Neural cell (in vitro differentiated cells): Measurements from ENCODE around the gene SLC25A48. TPM values are rescaled to one million over a fixed set of nuclear protein-coding genes. Genes with fewer than 3 reads are reported as not detected.

Experiments
- H2AFZ ChIP-seq: fragments of 200-600, 300-800 bp; sonication (generic), shearing (Covaris generic); 2 replicates; pipeline ENCODE4 v1.6.0; 2014; ENCODE audit warnings: low read depth, mild to moderate bottlenecking, antibody characterized with exemption, low read length, moderate library complexity
- H3F3A ChIP-seq: fragments of 200-600 bp; shearing (Covaris generic); 2 replicates; pipeline ENCODE4 v1.6.1; 2016; ENCODE audit warnings: mild to moderate bottlenecking, moderate library complexity, mixed read lengths, antibody characterized with exemption, low read length; ENCODE audit not compliant: insufficient read depth, poor library complexity, severe bottlenecking
- H3K27ac ChIP-seq: fragments of 200-600, 300-800 bp; sonication (generic), shearing (Covaris generic); 2 replicates; pipeline ENCODE4 v1.5.1; 2014; ENCODE audit warnings: mild to moderate bottlenecking, low read length, moderate library complexity
- H3K27me3 ChIP-seq: fragments of 300-800, 200-600 bp; sonication (generic), shearing (Covaris generic); 2 replicates; pipeline ENCODE4 v1.6.0; 2014; ENCODE audit warnings: mild to moderate bottlenecking, low read depth, low read length, moderate library complexity; ENCODE audit not compliant: insufficient read depth
- H3K36me3 ChIP-seq: fragments of 300-800, 200-600 bp; sonication (generic), shearing (Covaris generic); 2 replicates; pipeline ENCODE4 v1.5.1; 2014; ENCODE audit warnings: mild to moderate bottlenecking, antibody characterized with exemption, low read length, moderate library complexity; ENCODE audit not compliant: insufficient read depth
- H3K4me2 ChIP-seq: fragments of 300-800, 200-600 bp; sonication (generic), shearing (Covaris generic); 2 replicates; pipeline ENCODE4 v1.6.0; 2014; ENCODE audit warnings: mild to moderate bottlenecking, low read length
- H3K4me3 ChIP-seq: fragments of 300-800, 200-600 bp; sonication (generic), shearing (Covaris generic); 2 replicates; pipeline ENCODE4 v1.5.1; 2014; ENCODE audit warnings: mild to moderate bottlenecking, low read length, moderate library complexity
- H3K79me2 ChIP-seq: fragments of 200-600 bp; shearing (Covaris generic); replicated peaks from 2 replicates; pipeline ENCODE4 v1.6.0; 2014; ENCODE audit warnings: mild to moderate bottlenecking, low read length, moderate library complexity; ENCODE audit not compliant: insufficient read depth
- H3K9ac ChIP-seq: fragments of 300-800, 200-600 bp; sonication (generic), shearing (Covaris generic); 2 replicates; pipeline ENCODE4 v1.6.1; 2016; ENCODE audit warnings: mild to moderate bottlenecking, low read length, mixed read lengths
- H3K9me2 ChIP-seq: fragments of 200-600 bp; shearing (Covaris generic); 2 replicates; pipeline ENCODE4 v1.6.1; 2016; ENCODE audit warnings: mild to moderate bottlenecking, low read length, mixed read lengths; ENCODE audit not compliant: insufficient read depth
- H3K9me3 ChIP-seq: fragments of 200-600, 300-800 bp; sonication (generic), shearing (Covaris generic); 2 replicates; pipeline ENCODE4 v1.6.1; 2016; ENCODE audit warnings: mild to moderate bottlenecking, mixed run types, low read length, moderate library complexity, mixed read lengths
- H4K20me1 ChIP-seq: fragments of 200-600 bp; shearing (Covaris generic); 2 replicates; pipeline ENCODE4 v1.6.1; 2016; ENCODE audit warnings: mild to moderate bottlenecking, mixed run types; ENCODE audit not compliant: insufficient read depth
- CTCF ChIP-seq: fragments of 450-650 bp; IDR thresholded peaks from 2 replicates; pipeline ENCODE4 v1.5.1; 2014; ENCODE audit warnings: antibody characterized with exemption, mild to moderate bottlenecking, moderate library complexity; ENCODE audit not compliant: poor library complexity, severe bottlenecking
- EP300 ChIP-seq: fragments of 450-650 bp; conservative IDR thresholded peaks from 2 replicates; pipeline ENCODE4 v1.6.1; 2014; ENCODE audit warnings: antibody characterized with exemption, mild to moderate bottlenecking, moderate library complexity; ENCODE audit not compliant: poor library complexity, severe bottlenecking
- EZH2 ChIP-seq: fragments of 200-600, 300-800 bp; shearing (Covaris generic), sonication (generic); IDR thresholded peaks from 2 replicates; pipeline ENCODE4 v1.6.1; 2014; ENCODE audit warnings: antibody characterized with exemption, low read length, borderline replicate concordance, mild to moderate bottlenecking; ENCODE audit not compliant: insufficient read depth, poor library complexity, severe bottlenecking
- MXI1 ChIP-seq: fragments of 450-650 bp; conservative IDR thresholded peaks from 2 replicates; pipeline ENCODE4 v1.6.1; 2014; ENCODE audit warnings: antibody characterized with exemption, mild to moderate bottlenecking; ENCODE audit not compliant: poor library complexity, severe bottlenecking
- POLR2AphosphoS5 ChIP-seq: IDR thresholded peaks from 2 replicates; pipeline ENCODE4 v1.6.1; 2012
- RAD21 ChIP-seq: fragments of 450-650 bp; conservative IDR thresholded peaks from 2 replicates; pipeline ENCODE4 v1.6.1; 2014; ENCODE audit warnings: antibody characterized with exemption, mild to moderate bottlenecking, moderate library complexity
- REST ChIP-seq: IDR thresholded peaks from 2 replicates; pipeline ENCODE4 v1.6.1; 2012; ENCODE audit warnings: borderline replicate concordance
- SMC3 ChIP-seq: fragments of 450-650 bp; conservative IDR thresholded peaks from 2 replicates; pipeline ENCODE4 v1.6.1; 2014; ENCODE audit warnings: antibody characterized with exemption, mild to moderate bottlenecking, moderate library complexity; ENCODE audit not compliant: poor library complexity
- TAF1 ChIP-seq: IDR thresholded peaks from 2 replicates; pipeline ENCODE4 v1.6.1; 2012; ENCODE audit warnings: low read depth
- polyA plus RNA-seq: library from polyadenylated mRNA; depleted of rRNA; stranded (reverse); fragments of >200 nt; gene quantifications from 2 replicates; pipeline ENCODE4 v1.2.3, GENCODE V29; 2014

SLC25A48 gene
- polyA plus RNA-seq, 1 donor from 2014 or later: 1.0 TPM

GRCh38 chr5:135832941-135833920, 1.2 kb upstream of the SLC25A48 start:
- TF ChIP-seq EP300 (no peak), SMC3 (no peak), RAD21 (no peak), EZH2 (no peak), CTCF (no peak)
- H3K4me2 ChIP-seq: no peak overlapping the region
- no peak overlapping the region for H3K4me3 ChIP-seq
- peaks cover 51% of the 10 kb centered on the region for H3K27me3 ChIP-seq
- H4K20me1 ChIP-seq: no peaks in the 10 kb centered on the region
- no peaks in the 10 kb centered on the region for H3K79me2 ChIP-seq
- H3K9ac ChIP-seq: no peak overlapping the region
- no peaks in the 10 kb centered on the region for H3F3A ChIP-seq
- no peaks in the 10 kb centered on the region for H3K9me2 ChIP-seq
- no peak overlapping the region for H2AFZ ChIP-seq
- H3K27ac ChIP-seq: no peak overlapping the region
- no peaks in the 10 kb centered on the region for H3K9me3 ChIP-seq
- no peaks in the 10 kb centered on the region for H3K36me3 ChIP-seq

GRCh38 chr5:135833961-135834638, 363 bp upstream of the SLC25A48 start:
- Histone ChIP-seq H3F3A (no peaks in the 10 kb centered on the region), H3K27ac (no peak overlapping the region), H3K79me2 (no peaks in the 10 kb centered on the region), H3K27me3 (peaks cover 51% of the 10 kb centered on the region), H3K9ac (no peak overlapping the region), H3K36me3 (no peaks in the 10 kb centered on the region), H3K9me3 (no peaks in the 10 kb centered on the region), H3K9me2 (no peaks in the 10 kb centered on the region), H2AFZ (no peak overlapping the region), H3K4me2 (peak overlapping the region; percentile 46), H4K20me1 (no peaks in the 10 kb centered on the region), H3K4me3 (peak overlapping the region; percentile 83)
- TF ChIP-seq EP300 (no peak), REST (no peak), EZH2 (no peak), RAD21 (no peak), CTCF (no peak), TAF1 (no peak), MXI1 (no peak), POLR2AphosphoS5 (no peak), SMC3 (no peak)
